ENCODE results near the gene GNAZ. TPM values are rescaled to one million over a fixed set of nuclear protein-coding genes. Genes with fewer than 3 reads are reported as not detected.

Gene GNAZ
- total RNA-seq, 1 experiment from 2014 or later, result 5.0 TPM

- no CpG with 5 or more reads among the region's 7 CpGs for WGBS (ENCODE audit: extremely low coverage, insufficient read length, low lambda C conversion rate)
- H3K56ac ChIP-seq (ENCODE audit: insufficient read length, low read depth, low read length), result no peak overlapping the region
- H3K23ac ChIP-seq (ENCODE audit: insufficient read length, low read depth, low read length), result no peak overlapping the region
- no peak overlapping the region for H2BK20ac ChIP-seq (ENCODE audit: low read depth, low read length, poor library complexity, severe bottlenecking)
- H3K27ac ChIP-seq (ENCODE audit: insufficient read length, low read depth, low read length), result no peak overlapping the region
- H3K9ac ChIP-seq (ENCODE audit: extremely low read depth, insufficient read length, low read length), result no peak overlapping the region
- no peak overlapping the region for H2BK5ac ChIP-seq (ENCODE audit: insufficient read length, low read length)
- H4K8ac ChIP-seq (replicated peaks; ENCODE audit: insufficient read length, low read depth, low read length), result no peak overlapping the region
- peaks cover 3% of the 10 kb centered on the region; the same call in 1 of the 2 replicates for H3K4me1 ChIP-seq (ENCODE audit: insufficient read depth, low read length)
- no peak overlapping the region for H4K91ac ChIP-seq (ENCODE audit: insufficient read length, low read depth, low read length)
- no peaks in the 10 kb centered on the region for H3K9me3 ChIP-seq (ENCODE audit: control insufficient read depth, low read depth, low read length)
- H2AK5ac ChIP-seq (ENCODE audit: insufficient read length, low read length), result no peak overlapping the region
- Mint-ChIP-seq H3K27me3 (ENCODE audit: low read depth) (peaks cover 11% of the 10 kb centered on the region), H3K9me3 (no peaks in the 10 kb centered on the region), H3K4me1 (peaks cover 33 to 44% of the 10 kb centered on the region in 2 experiments), H3K36me3 (ENCODE audit: insufficient read depth in 1 of 3, low read depth in 3 of 3) (peaks cover 0 to 4% (median 0%) of the 10 kb centered on the region in 3 experiments; a peak in 3 of 7 replicates), H3K27ac (peak overlapping the region in 2 of 3 experiments; percentile 23 to 25; a peak in 2 of 7 replicates), H3K4me3 (no peak overlapping the region)
- no peak for DNase-seq
- no peak overlapping the region for H2BK15ac ChIP-seq (ENCODE audit: low read depth, low read length)
- no peak overlapping the region for H4K5ac ChIP-seq (ENCODE audit: insufficient read length, low read depth, low read length)
- no peak overlapping the region for H2AFZ ChIP-seq (ENCODE audit: low read length)
- H3K18ac ChIP-seq (ENCODE audit: insufficient read length, low read depth, low read length), result no peak overlapping the region
- H2BK120ac ChIP-seq (ENCODE audit: low read depth, low read length, poor library complexity, severe bottlenecking), result no peak overlapping the region
- no peak overlapping the region for H3T11ph ChIP-seq (ENCODE audit: low read length)
- H3K4me2 ChIP-seq (ENCODE audit: insufficient read depth, insufficient read length, low read length), result no peak overlapping the region
- H3K27me3 ChIP-seq (ENCODE audit: insufficient read depth, low read length), result no peaks in the 10 kb centered on the region
- no peaks in the 10 kb centered on the region for H4K20me1 ChIP-seq (ENCODE audit: control insufficient read depth, insufficient read depth, insufficient read length)
- H3K23me2 ChIP-seq (ENCODE audit: insufficient read length, low read depth, low read length, poor library complexity, severe bottlenecking), result no peaks in the 10 kb centered on the region
- no peaks in the 10 kb centered on the region for H3K79me1 ChIP-seq (ENCODE audit: insufficient read depth, low read depth, low read length, poor library complexity, severe bottlenecking)
- TF ChIP-seq CTCF (conservative IDR thresholded peaks at IDR 0.05), result no peak
- no peak overlapping the region for H2BK12ac ChIP-seq (ENCODE audit: insufficient read length, low read depth, low read length)
- no peaks in the 10 kb centered on the region for H3K79me2 ChIP-seq (ENCODE audit: insufficient read depth, low read length)
- no peak overlapping the region for H3K4ac ChIP-seq (ENCODE audit: low read depth, low read length)
- no peak overlapping the region; the same call in 1 of the 2 replicates for H3K14ac ChIP-seq (ENCODE audit: insufficient read depth, low read length)
Observed at GRCh38 chr22:23153994-23154393, 83.7 kb downstream of the GNAZ start.
